Smooth muscle cell of the umbilical artery (primary cell): ENCODE measurements around the gene BID. TPM values are rescaled to one million over a fixed set of nuclear protein-coding genes. Genes with fewer than 3 reads are reported as not detected.

Source experiments
- total RNA-seq: library from RNA; depleted of rRNA; stranded (reverse); fragments of >200 nt; gene quantifications from 2 replicates; pipeline ENCODE4 v1.2.3, GENCODE V29; 2014

The BID gene
- total RNA-seq, result 30.9 and 48.8 TPM in 2 replicates

GRCh38 chr22:17774206-17774925 lies at the start of gene BID:
Gene BID (minus strand): TSS chr22:17774469. CDS start chr22:17750116, 24,353 bp downstream.

Other genes starting within 250 kb of the BID start
- not detected in 2 replicates for gene SLC25A18, start 211.0 kb downstream of the BID start, total RNA-seq
- 206 and 232 TPM in 2 replicates for gene ATP6V1E1, start 145.7 kb downstream of the BID start, total RNA-seq
- gene BCL2L13, start 135.7 kb downstream of the BID start, total RNA-seq, result 63.2 and 77.9 TPM in 2 replicates